Calu3 (cell line): ENCODE results near the gene HS3ST4. TPM values are rescaled to one million over a fixed set of nuclear protein-coding genes. Genes with fewer than 3 reads are reported as not detected.
A peak's percentile ranks its signal among the peaks of the same experiment; 100 is the strongest.

Experiments used
- BruUV-seq: library from RNA; stranded (reverse); fragments of 400-500 nt; replicated peaks from 2 replicates; lab custom pipeline; 2021; lab: Mats Ljungman, UMichigan
- CTCF ChIA-PET: fragments of 300-600 bp; sonication (Branson Sonifier 250); formaldehyde crosslinking; loops from one replicate; lab custom pipeline; 2022; ENCODE audit warnings: antibody characterized with exemption; lab: Charles Lee
- DNase-seq: peaks from one replicate; pipeline ENCODE4 v3.0.0; 2022
- H3K27ac Mint-ChIP-seq: one replicate; pipeline ENCODE4 v1.8.0; 2022; ENCODE audit warnings: mixed read lengths; ENCODE audit not compliant: unreplicated experiment
- H3K27me3 Mint-ChIP-seq: one replicate; pipeline ENCODE4 v1.8.0; 2022; ENCODE audit warnings: mixed read lengths; ENCODE audit not compliant: unreplicated experiment
- H3K36me3 Mint-ChIP-seq: one replicate; pipeline ENCODE4 v1.8.0; 2022; ENCODE audit warnings: mild to moderate bottlenecking, moderate library complexity, mixed read lengths; ENCODE audit not compliant: insufficient read depth, unreplicated experiment
- H3K4me1 Mint-ChIP-seq: one replicate; pipeline ENCODE4 v1.8.0; 2022; ENCODE audit warnings: mild to moderate bottlenecking, low read depth, mixed read lengths; ENCODE audit not compliant: unreplicated experiment
- H3K4me3 Mint-ChIP-seq: one replicate; pipeline ENCODE4 v1.8.0; 2022; ENCODE audit warnings: mild to moderate bottlenecking, low read depth, moderate library complexity, mixed read lengths; ENCODE audit not compliant: unreplicated experiment
- H3K9me3 Mint-ChIP-seq: one replicate; pipeline ENCODE4 v1.8.0; 2022; ENCODE audit warnings: low read depth, mixed read lengths; ENCODE audit not compliant: unreplicated experiment
- intact Hi-C: fragments of 100-400 bp; cut with micrococcal nuclease; formaldehyde crosslinking; loops from one replicate; pipeline ENCODE4 v1.10.0; 2022; ENCODE audit not compliant: unreplicated experiment
- total RNA-seq: library from RNA; stranded (reverse); gene quantifications from 2 replicates; pipeline ENCODE4 v1.2.3, GENCODE V29; 2022
- TF ChIP-seq, protein P1 (sequence below): fragments of 200-600 bp; IDR thresholded peaks from one replicate; pipeline ENCODE4 v1.8.0; 2022; ENCODE audit warnings: antibody characterized with exemption; ENCODE audit not compliant: unreplicated experiment

Gene HS3ST4
- total RNA-seq, 1 experiment from 2014 or later, result not detected

DNA sequence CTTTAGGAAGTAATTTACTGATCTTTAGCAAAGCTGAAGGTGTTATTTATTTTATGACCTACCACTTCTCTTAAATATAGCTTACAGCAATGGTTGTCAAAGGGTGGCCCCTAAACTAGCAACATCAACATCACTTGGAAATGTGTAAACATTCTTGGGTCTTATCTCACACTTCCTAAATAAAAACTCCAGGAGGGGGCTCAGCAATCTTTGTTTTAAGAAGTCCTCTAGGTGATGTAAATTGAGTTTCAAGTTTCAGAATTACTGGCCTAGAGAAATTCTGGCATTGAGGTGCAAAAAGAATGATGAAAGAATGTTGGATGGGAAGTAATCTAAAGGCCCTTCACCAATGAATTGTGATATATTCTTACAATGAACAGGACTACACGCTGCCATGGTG, 142.3 kb downstream of the HS3ST4 start:
- Mint-ChIP-seq H3K27ac (no peak overlapping the region), H3K4me1 (no peaks in the 10 kb centered on the region), H3K36me3 (no peaks in the 10 kb centered on the region), H3K9me3 (peaks cover 2% of the 10 kb centered on the region), H3K27me3 (peaks cover 15% of the 10 kb centered on the region), H3K4me3 (no peak overlapping the region)
- TF ChIP-seq, protein P1, sequence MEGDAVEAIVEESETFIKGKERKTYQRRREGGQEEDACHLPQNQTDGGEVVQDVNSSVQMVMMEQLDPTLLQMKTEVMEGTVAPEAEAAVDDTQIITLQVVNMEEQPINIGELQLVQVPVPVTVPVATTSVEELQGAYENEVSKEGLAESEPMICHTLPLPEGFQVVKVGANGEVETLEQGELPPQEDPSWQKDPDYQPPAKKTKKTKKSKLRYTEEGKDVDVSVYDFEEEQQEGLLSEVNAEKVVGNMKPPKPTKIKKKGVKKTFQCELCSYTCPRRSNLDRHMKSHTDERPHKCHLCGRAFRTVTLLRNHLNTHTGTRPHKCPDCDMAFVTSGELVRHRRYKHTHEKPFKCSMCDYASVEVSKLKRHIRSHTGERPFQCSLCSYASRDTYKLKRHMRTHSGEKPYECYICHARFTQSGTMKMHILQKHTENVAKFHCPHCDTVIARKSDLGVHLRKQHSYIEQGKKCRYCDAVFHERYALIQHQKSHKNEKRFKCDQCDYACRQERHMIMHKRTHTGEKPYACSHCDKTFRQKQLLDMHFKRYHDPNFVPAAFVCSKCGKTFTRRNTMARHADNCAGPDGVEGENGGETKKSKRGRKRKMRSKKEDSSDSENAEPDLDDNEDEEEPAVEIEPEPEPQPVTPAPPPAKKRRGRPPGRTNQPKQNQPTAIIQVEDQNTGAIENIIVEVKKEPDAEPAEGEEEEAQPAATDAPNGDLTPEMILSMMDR, result no peak
- intact Hi-C loops, result no loop called here
- no peak for DNase-seq
- CTCF ChIA-PET, result interaction anchor here (0.6 kb wide), 1 partner anchor 174 kb away, joined by 5 read pairs; no protein-coding TSS in a partner anchor
- BruUV-seq, result no TSS peak

DNA sequence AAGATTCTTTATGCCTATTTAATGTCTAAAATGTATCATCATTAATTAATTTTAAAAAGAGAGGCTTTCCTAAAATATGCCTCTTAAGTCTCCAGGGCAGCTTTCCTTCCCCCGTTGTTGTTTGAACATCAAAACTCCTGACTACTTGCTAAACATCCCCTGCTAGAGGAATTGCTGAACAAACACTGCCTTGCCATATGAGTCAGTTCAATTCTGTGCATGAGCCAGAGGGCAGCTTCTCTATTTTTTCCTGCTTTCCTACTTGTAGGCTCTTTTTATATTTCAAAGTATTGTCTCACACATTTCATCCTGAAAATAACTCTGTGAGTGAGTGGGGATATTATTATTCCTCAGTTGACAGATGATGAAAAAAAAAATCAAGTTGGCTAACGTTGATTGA, 143.4 kb downstream of the HS3ST4 start:
- Mint-ChIP-seq H3K27ac (no peak overlapping the region), H3K36me3 (no peaks in the 10 kb centered on the region), H3K4me1 (no peaks in the 10 kb centered on the region), H3K9me3 (peaks cover 2% of the 10 kb centered on the region), H3K4me3 (no peak overlapping the region), H3K27me3 (peaks cover 15% of the 10 kb centered on the region)
- intact Hi-C loops, result loop anchor here (5.0 kb wide), 1 partner anchor 1622 kb away; no protein-coding TSS in a partner anchor
- TF ChIP-seq, protein P1, result no peak
- BruUV-seq, result no TSS peak
- no peak for DNase-seq
- CTCF ChIA-PET, result no interaction called here

GRCh38 chr16:25838724-25839186, 147.0 kb downstream of the HS3ST4 start:
- CTCF ChIA-PET, result no interaction called here
- H3K27ac Mint-ChIP-seq, result no peak overlapping the region
- TF ChIP-seq, protein P1, result peak; percentile 64
- no peak overlapping the region for H3K4me3 Mint-ChIP-seq
- peaks cover 15% of the 10 kb centered on the region for H3K27me3 Mint-ChIP-seq
- DNase-seq, result peak; percentile 12
- H3K9me3 Mint-ChIP-seq, result no peaks in the 10 kb centered on the region
- no peaks in the 10 kb centered on the region for H3K36me3 Mint-ChIP-seq
- BruUV-seq, result no TSS peak
- H3K4me1 Mint-ChIP-seq, result no peaks in the 10 kb centered on the region
- intact Hi-C loops, result loop anchor here (5.0 kb wide), 1 partner anchor 1619 kb away; no protein-coding TSS in a partner anchor

DNA sequence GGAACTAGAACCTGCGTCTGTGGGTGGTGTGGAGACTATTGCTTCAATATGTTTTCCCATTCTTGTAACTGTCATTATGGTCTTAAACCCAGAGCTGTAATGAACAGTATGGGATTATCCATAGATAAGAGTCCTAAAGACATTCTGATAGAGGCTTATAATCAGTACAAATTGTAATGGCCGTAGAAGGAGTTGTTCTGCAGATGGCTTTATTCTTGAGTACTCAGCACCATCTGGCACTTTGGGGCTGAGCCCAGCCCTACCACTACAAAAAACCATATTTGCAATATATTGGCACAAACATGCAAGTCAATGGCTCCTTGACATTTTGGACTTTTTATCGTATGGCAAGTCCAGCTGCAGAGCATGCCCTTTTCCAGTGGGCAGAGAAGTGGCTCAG, 150.0 kb downstream of the HS3ST4 start:
- no peaks in the 10 kb centered on the region for H3K4me1 Mint-ChIP-seq
- DNase-seq, result no peak
- no peaks in the 10 kb centered on the region for H3K36me3 Mint-ChIP-seq
- no peak overlapping the region for H3K4me3 Mint-ChIP-seq
- no peaks in the 10 kb centered on the region for H3K9me3 Mint-ChIP-seq
- TF ChIP-seq, protein P1, result no peak
- CTCF ChIA-PET, result no interaction called here
- H3K27me3 Mint-ChIP-seq, result peaks cover 12% of the 10 kb centered on the region
- no TSS peak for BruUV-seq
- no peak overlapping the region for H3K27ac Mint-ChIP-seq
- intact Hi-C loops, result no loop called here
